ENCODE data around the gene QSER1. TPM values are rescaled to one million over a fixed set of nuclear protein-coding genes. Genes with fewer than 3 reads are reported as not detected.

The QSER1 gene
- total and polyA plus RNA-seq, 3 donors from 2014 or later = 18.1 to 42.7 (median 35.4) TPM

DNA sequence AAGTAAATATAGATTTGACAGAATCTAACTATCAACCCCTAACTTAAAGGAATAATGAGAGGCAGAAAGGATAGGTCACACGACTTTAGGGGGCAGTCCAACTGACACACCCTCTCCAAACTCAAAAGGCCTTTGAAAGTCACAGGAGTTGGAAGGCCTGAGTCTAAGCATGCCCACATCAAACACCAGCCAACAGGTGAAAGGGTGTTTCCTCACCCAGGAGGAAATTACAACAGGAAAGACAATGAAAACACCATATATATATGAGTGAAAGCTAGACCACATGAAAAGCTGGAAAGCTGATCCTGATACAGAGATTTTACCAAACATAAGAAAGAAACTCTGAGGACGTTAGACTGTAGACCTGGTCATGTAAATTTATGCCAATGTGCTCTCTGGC is 112.6 kb downstream of the QSER1 start:
- intact Hi-C loops (cut with DNase I; ENCODE audit: low total_unique reads) = no loop called here
- TF ChIP-seq, protein P1, sequence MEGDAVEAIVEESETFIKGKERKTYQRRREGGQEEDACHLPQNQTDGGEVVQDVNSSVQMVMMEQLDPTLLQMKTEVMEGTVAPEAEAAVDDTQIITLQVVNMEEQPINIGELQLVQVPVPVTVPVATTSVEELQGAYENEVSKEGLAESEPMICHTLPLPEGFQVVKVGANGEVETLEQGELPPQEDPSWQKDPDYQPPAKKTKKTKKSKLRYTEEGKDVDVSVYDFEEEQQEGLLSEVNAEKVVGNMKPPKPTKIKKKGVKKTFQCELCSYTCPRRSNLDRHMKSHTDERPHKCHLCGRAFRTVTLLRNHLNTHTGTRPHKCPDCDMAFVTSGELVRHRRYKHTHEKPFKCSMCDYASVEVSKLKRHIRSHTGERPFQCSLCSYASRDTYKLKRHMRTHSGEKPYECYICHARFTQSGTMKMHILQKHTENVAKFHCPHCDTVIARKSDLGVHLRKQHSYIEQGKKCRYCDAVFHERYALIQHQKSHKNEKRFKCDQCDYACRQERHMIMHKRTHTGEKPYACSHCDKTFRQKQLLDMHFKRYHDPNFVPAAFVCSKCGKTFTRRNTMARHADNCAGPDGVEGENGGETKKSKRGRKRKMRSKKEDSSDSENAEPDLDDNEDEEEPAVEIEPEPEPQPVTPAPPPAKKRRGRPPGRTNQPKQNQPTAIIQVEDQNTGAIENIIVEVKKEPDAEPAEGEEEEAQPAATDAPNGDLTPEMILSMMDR (IDR thresholded peaks at IDR 0.05) = no peak
- TF ChIP-seq POLR2A (IDR thresholded peaks at IDR 0.05) = no peak
- H3K4me1 ChIP-seq = no peaks in the 10 kb centered on the region
- no peaks in the 10 kb centered on the region for H3K9me3 ChIP-seq
- no peak for DNase-seq
- H3K27me3 ChIP-seq = no peaks in the 10 kb centered on the region
- WGBS, 2 donors = 67 to 68% methylated on average over 2 of the region's 2 CpGs
- no peak overlapping the region for H3K27ac ChIP-seq
- no peak overlapping the region for H3K4me3 ChIP-seq
- H3K36me3 ChIP-seq (ENCODE audit: low read depth, missing control alignments) = no peaks in the 10 kb centered on the region

DNA sequence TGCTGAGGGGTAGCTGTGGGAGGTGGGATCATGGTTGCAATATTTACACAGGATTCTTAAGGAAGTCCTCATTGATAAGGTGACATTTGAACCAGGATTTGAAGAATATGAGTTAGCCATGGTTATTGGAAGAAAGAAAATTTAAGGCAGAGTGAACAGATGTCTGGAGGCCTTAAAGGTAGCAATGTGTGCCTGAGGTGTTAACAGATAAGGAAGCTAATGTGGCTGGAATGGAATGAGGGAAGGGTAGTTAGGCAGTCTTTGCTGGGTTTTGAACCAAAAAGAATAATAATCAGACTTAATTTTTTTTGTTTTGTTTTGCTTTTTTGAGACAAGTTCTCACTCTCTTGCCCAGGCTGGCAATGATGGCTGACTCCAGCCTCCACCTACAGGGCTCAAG is 113.4 kb downstream of the QSER1 start:
- intact Hi-C loops (cut with DNase I; ENCODE audit: low total_unique reads) = no loop called here
- TF ChIP-seq POLR2A (IDR thresholded peaks at IDR 0.05) = no peak
- TF ChIP-seq, protein P1 (IDR thresholded peaks at IDR 0.05) = no peak
- H3K4me1 ChIP-seq = no peaks in the 10 kb centered on the region
- no peaks in the 10 kb centered on the region for H3K9me3 ChIP-seq
- no peaks in the 10 kb centered on the region for H3K27me3 ChIP-seq
- H3K4me3 ChIP-seq = no peak overlapping the region
- H3K36me3 ChIP-seq (ENCODE audit: low read depth, missing control alignments) = no peaks in the 10 kb centered on the region
- no peak overlapping the region for H3K27ac ChIP-seq
- DNase-seq = no peak

DNA sequence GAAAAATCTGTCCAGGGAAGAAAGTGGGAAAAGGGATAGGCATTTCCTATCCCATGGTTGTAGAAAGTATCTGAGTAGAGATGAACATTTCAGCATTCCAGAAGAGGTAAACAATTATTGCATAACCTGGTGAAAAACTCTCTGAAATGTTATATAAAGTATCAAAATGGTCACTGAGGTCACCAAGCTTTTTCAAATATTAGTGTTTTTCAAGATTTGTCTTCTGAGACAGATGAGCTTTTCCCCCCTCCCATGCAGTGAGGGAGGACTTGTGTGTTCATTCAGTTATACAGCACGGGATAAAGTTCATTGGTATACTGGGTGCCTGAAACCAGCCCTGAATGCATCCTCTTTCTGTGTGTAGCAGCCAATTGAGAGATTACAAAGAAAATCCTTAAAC is 121.1 kb downstream of the QSER1 start:
- Histone ChIP-seq H3K27me3 (no peaks in the 10 kb centered on the region), H3K36me3 (ENCODE audit: low read depth, missing control alignments) (no peaks in the 10 kb centered on the region), H3K4me1 (no peaks in the 10 kb centered on the region), H3K9me3 (no peaks in the 10 kb centered on the region), H3K4me3 (no peak overlapping the region), H3K27ac (no peak overlapping the region)
- intact Hi-C loops (cut with DNase I; ENCODE audit: low total_unique reads) = no loop called here
- no peak for TF ChIP-seq POLR2A (IDR thresholded peaks at IDR 0.05)
- TF ChIP-seq, protein P1 (IDR thresholded peaks at IDR 0.05) = no peak
- DNase-seq = no peak
- 33 to 45% methylated on average over 1 of the region's 1 CpG for WGBS, 2 donors

DNA sequence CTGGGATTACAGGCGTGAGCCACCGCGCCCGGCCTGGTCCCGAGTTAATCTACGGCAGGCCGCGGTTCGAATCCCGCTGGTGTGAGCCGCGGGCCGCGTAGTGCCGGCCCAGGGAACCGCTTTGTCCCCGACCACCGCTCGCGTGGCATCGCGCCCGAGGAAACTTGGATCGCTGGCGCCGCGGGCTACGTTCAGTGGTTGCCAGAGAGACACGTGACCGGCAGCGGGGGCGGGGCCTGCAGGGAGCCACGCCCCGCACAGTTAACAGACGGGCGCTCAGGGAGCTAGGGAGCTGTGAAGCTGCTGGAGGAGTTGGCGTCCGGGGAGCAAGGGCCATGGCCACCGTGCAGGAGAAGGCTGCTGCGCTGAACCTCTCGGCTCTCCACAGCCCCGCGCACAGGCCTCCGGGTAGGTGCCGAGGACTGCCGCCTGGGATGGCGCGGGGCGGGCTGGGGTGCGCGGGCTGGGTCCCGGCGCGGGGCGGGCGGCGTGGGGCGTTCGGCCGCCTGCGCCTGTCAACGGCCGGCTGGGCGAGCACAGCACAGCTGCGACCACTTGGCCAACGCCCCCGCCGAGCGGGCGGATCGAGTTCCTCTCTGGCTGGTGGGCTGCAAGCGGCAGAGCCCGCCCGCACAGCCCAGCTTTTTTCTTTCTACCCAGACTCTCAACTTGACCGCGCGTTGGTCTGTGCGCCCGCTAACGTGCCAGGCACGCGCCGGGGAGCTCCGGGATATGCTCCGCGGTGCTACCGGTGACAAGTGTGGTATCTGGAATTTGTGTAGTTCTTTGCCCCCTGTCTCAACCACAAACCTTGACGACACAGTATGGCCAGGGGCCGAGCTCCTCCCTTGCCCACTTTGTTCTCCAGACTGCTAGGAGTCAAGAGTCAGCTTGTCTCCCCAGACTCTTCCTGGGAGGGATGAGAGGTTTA is 123.3 kb downstream of the QSER1 start, which contains the start of gene DEPDC7:
TSS of gene DEPDC7 (plus strand) at position 258 of the 931 bp plus-strand sequence. CDS start at position 336, 78 bp downstream.
- intact Hi-C loops (cut with DNase I; ENCODE audit: low total_unique reads) = no loop called here
- Histone ChIP-seq H3K4me3 (peak within 1 kb of the TSS; percentile 57 to 60), H3K36me3 (ENCODE audit: low read depth, missing control alignments) (no peaks in the 10 kb centered on the region), H3K4me1 (no peaks in the 10 kb centered on the region), H3K27me3 (no peaks in the 10 kb centered on the region), H3K27ac (peak within 1 kb of the TSS in 1 of 2 donors; percentile 39), H3K9me3 (no peaks in the 10 kb centered on the region)
- 1 to 7% methylated on average over 37 to 43 of the region's 89 CpGs for WGBS, 2 donors
- DNase-seq = peak; percentile 94
- TF ChIP-seq, protein P1 (IDR thresholded peaks at IDR 0.05) = no peak
- no peak for TF ChIP-seq POLR2A (IDR thresholded peaks at IDR 0.05)

Data from testis (tissue), 3 donors.